Mesothelial cell of epicardium (in vitro differentiated cells): ENCODE measurements around the gene SOX15. TPM values are rescaled to one million over a fixed set of nuclear protein-coding genes. Genes with fewer than 3 reads are reported as not detected.

Source experiments
- DNase-seq, 2 experiments: peaks; one replicate each; pipeline ENCODE4 v3.0.0; 2021; ENCODE audit warnings: low spot score in 2 of 2; ENCODE audit not compliant: unreplicated experiment in 2 of 2
- H3K27ac Mint-ChIP-seq: 2 replicates; pipeline ENCODE4 v1.8.0; 2021; ENCODE audit warnings: mixed read lengths
- H3K27me3 Mint-ChIP-seq: 2 replicates; pipeline ENCODE4 v1.8.0; 2021; ENCODE audit warnings: low read depth, mixed read lengths
- H3K36me3 Mint-ChIP-seq: 2 replicates; pipeline ENCODE4 v1.8.0; 2021; ENCODE audit warnings: mixed read lengths
- H3K4me1 Mint-ChIP-seq: 2 replicates; pipeline ENCODE4 v1.8.0; 2021; ENCODE audit warnings: mixed read lengths
- H3K4me3 Mint-ChIP-seq: 2 replicates; pipeline ENCODE4 v1.8.0; 2021; ENCODE audit warnings: mild to moderate bottlenecking, moderate library complexity, mixed read lengths
- H3K9me3 Mint-ChIP-seq: 2 replicates; pipeline ENCODE4 v1.8.0; 2021; ENCODE audit warnings: mixed read lengths
- CTCF ChIP-seq: fragments of 200-600 bp; sonication (generic); IDR thresholded peaks from one replicate; pipeline ENCODE4 v1.5.0; 2021; ENCODE audit warnings: antibody characterized with exemption; ENCODE audit not compliant: unreplicated experiment
- total RNA-seq: library from RNA; stranded (reverse); gene quantifications from 3 replicates; pipeline ENCODE4 v1.2.1, GENCODE V29; 2021

SOX15 gene
- total RNA-seq, 1 donor from 2014 or later, result 2.3 TPM

GRCh38 chr17:7582396-7583252 lies 7.3 kb downstream of the SOX15 start:
- Mint-ChIP-seq H3K9me3 (no peaks in the 10 kb centered on the region), H3K4me1 (peaks cover 43% of the 10 kb centered on the region), H3K27me3 (no peaks in the 10 kb centered on the region), H3K27ac (peak overlapping the region; percentile 73), H3K36me3 (peaks cover 22% of the 10 kb centered on the region), H3K4me3 (peak overlapping the region; percentile 98)
- TF ChIP-seq CTCF, result no peak
- no peak for DNase-seq

GRCh38 chr17:7580604-7581575 lies 9.0 kb downstream of the SOX15 start:
- H3K9me3 Mint-ChIP-seq, result no peaks in the 10 kb centered on the region
- no peak for DNase-seq
- H3K36me3 Mint-ChIP-seq, result peaks cover 33% of the 10 kb centered on the region
- no peaks in the 10 kb centered on the region for H3K27me3 Mint-ChIP-seq
- H3K27ac Mint-ChIP-seq, result peak overlapping the region; percentile 32
- H3K4me3 Mint-ChIP-seq, result no peak overlapping the region
- peaks cover 43% of the 10 kb centered on the region for H3K4me1 Mint-ChIP-seq
- no peak for TF ChIP-seq CTCF

- H3K36me3 Mint-ChIP-seq, result peaks cover 39% of the 10 kb centered on the region
- no peaks in the 10 kb centered on the region for H3K9me3 Mint-ChIP-seq
- H3K4me1 Mint-ChIP-seq, result peaks cover 44% of the 10 kb centered on the region
- no peaks in the 10 kb centered on the region for H3K27me3 Mint-ChIP-seq
- no peak for TF ChIP-seq CTCF
- H3K27ac Mint-ChIP-seq, result peak overlapping the region; percentile 93
- H3K4me3 Mint-ChIP-seq, result no peak overlapping the region
- no peak for DNase-seq
Observed at GRCh38 chr17:7579834-7580603, 9.9 kb downstream of the SOX15 start.

GRCh38 chr17:7579001-7579833 lies 10.7 kb downstream of the SOX15 start, which contains the start of gene CD68:
Gene CD68, plus strand, starts transcription at chr17:7579638. Its CDS starts 40 bp downstream, at chr17:7579678.
- peaks cover 45% of the 10 kb centered on the region for H3K4me1 Mint-ChIP-seq
- TF ChIP-seq CTCF, result no peak
- peak within 1 kb of the TSS; percentile 93 for H3K27ac Mint-ChIP-seq
- no peaks in the 10 kb centered on the region for H3K9me3 Mint-ChIP-seq
- peaks cover 44% of the 10 kb centered on the region for H3K36me3 Mint-ChIP-seq
- no peaks in the 10 kb centered on the region for H3K27me3 Mint-ChIP-seq
- no peak for DNase-seq
- no peak within 1 kb of the TSS for H3K4me3 Mint-ChIP-seq
